UCSD-AML1 (cell line): Measurements from ENCODE around the gene CNNM1.
A peak's percentile ranks its signal among the peaks of the same experiment; 100 is the strongest.

Experiments
- DNase-seq: peaks from one replicate; lab custom pipeline; 2025; ENCODE audit not compliant: unreplicated experiment; lab: John Stamatoyannopoulos, UW

The CNNM1 gene

GRCh38 chr10:99412099-99412498 is 82.9 kb downstream of the CNNM1 start:
- no peak for DNase-seq

GRCh38 chr10:99418910-99419624 is 89.9 kb downstream of the CNNM1 start:
- no peak for DNase-seq

DNA sequence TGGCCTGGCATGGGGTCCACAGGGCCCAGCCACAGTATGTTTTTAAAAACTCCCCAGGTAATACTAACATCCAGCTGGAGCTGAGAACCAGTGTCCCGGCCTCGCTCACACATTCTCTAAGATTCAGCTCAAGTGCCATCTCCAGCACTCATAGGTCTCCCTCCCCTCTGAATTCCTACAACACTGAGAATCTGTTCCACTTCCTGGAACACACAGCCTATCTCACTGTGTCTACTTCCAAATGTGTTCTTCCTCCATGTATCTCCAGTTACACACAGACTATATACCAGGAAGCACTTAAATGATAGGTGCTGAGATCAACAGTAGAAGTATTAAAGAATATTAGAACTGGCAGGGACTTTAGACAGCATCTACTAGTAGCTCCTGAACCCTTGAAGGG is 90.5 kb downstream of the CNNM1 start:
- no peak for DNase-seq

GRCh38 chr10:99421233-99421739 is 92.1 kb downstream of the CNNM1 start:
- no peak for DNase-seq

DNA sequence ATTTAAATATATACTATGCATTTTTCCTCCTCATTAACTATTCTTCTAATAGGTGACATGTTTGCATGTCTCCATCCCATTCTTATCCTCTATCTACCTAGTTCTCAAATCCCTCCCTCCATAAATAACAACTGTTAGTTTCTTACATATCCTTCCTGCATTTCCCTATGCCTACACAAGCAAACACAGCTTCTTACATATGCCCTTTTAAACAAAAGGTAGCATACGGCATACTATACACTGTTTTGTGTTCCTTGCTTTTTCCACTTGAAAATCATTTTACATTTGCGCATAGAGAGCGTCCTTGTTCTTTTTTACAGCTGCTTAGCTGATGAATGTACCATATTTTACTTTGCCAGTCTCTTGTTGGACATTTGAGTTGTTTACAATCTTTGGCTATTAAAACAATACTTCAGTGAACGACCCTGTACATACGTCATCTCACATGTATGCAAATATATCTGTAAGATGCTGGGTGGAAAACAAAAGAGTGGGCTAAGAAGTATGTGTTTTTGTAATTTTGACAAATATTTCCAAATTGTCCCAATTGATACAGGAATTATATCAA is 93.5 kb downstream of the CNNM1 start:
- no peak for DNase-seq

- no peak for DNase-seq
These were observed 95.5 kb downstream of the CNNM1 start for GRCh38 chr10:99424656-99425055.

DNA sequence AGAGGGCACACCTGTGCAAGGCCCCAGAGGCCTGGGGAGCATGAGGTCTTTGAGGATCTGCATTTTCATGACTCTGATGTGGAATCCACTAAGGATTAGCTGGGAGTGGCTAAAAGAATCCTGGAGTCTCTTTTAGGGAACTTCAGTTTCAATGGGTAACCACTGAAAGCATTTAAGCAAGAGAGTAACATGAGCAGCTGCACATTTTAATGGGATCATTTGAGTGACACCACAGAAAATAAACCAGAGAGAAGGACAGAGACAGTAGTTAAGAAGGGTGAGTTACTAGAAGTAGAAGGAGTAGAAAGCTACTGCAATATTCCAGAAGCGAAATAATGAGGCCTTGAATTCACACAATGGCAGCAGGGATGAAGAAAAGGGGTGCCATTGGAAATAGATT is 96.0 kb downstream of the CNNM1 start:
- no peak for DNase-seq

DNA sequence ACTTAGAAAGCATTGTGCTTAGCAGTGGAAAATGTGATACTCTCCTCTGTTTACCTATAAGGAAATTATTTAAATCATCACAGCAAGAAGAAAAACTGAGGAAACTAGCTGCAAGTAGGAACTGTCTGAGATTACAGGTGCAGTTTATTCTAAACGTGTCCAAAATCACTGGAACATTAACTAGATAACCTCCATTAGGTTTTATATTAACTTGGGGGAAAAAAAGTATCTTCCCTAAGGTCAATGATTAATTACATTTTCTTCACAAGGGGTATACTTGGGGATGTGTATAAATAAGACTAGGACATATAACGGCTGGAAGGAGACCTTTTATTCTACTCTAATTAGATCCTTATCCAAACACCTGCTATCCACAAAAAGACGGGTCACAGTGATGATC is 97.5 kb downstream of the CNNM1 start:
- no peak for DNase-seq

GRCh38 chr10:99427566-99428190 is 98.5 kb downstream of the CNNM1 start:
- no peak for DNase-seq

- no peak for DNase-seq
These were observed 100.5 kb downstream of the CNNM1 start for GRCh38 chr10:99429517-99430095.

GRCh38 chr10:99430116-99430450 is 100.9 kb downstream of the CNNM1 start:
- DNase-seq, result no peak

- peak; percentile 93 for DNase-seq
These were observed 101.5 kb downstream of the CNNM1 start, which contains the start of gene GOT1 for GRCh38 chr10:99430451-99431189. Gene GOT1 (minus strand): TSS chr10:99430624. CDS start chr10:99430565, 59 bp downstream.

GRCh38 chr10:99431190-99431760 is 102.1 kb downstream of the CNNM1 start:
- DNase-seq, result peak; percentile 67

DNA sequence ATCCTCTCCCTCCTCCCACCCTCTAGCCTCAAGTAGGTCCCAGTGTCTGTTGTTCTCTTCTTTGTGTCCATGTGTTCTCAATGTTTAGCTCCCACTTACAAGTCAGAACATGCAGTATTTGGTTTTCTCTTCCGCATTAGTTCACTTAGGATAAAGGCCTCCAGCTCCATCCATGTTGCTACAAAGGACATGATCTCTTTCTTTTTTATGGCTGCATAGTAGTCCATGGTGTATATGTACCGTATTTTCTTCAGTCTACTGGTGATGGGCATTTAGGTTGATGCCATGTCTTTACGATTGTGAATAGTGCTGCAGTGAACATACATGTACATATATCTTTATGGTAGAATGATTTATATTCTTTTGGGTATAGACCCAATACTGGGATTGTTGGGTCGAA is 102.9 kb downstream of the CNNM1 start:
- DNase-seq, result no peak

DNA sequence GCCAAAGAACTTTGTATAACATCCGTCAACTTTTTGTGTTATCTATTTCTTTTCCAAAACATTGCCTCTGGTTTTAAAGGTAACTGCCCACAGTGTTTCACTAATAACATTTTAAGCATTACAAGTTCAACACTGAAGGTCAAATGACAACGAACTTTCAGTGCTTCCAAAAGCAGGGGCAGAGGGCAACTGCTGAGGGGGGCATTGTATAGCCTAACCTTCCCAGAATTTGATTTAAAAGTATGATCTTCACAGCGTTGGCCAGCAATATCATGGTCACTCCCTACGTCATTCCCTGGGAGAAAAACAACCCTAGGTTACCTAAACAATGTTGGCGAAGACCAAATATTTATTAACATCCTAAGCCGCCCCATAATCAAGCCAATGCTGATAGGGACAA is 103.7 kb downstream of the CNNM1 start:
- no peak for DNase-seq

- no peak for DNase-seq
These were observed 104.3 kb downstream of the CNNM1 start for GRCh38 chr10:99433378-99434020.

DNA sequence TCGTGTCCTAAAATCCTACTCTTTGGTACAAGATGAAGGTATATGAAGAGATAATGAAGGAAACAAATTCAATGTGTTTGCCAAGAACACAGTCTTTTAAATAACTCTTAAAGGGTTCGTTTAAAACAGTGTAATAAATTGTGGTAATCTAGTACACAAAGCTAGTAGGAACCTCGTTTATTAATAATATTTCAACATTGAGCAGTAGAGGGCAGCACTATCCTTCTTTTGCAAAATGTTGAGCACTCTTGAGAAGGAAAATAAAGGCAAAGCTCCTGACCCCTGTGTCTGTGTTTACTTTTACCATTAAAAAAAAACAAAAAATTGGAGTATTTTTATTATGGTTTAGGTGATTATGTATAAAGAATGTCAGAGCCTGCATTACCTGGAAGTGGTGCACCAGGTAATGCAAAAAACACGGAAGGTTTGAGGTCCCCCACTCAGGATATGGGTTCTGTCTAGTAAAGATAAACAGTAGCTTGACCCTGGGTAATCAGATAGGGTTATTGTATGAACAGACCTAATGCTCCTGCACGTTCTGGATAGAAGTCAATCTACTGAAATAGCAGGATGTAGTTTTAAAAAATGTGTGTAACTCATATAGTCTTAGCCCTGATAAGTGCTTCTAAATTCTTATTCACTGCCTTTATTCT is 107.0 kb downstream of the CNNM1 start:
- DNase-seq, result no peak

DNA sequence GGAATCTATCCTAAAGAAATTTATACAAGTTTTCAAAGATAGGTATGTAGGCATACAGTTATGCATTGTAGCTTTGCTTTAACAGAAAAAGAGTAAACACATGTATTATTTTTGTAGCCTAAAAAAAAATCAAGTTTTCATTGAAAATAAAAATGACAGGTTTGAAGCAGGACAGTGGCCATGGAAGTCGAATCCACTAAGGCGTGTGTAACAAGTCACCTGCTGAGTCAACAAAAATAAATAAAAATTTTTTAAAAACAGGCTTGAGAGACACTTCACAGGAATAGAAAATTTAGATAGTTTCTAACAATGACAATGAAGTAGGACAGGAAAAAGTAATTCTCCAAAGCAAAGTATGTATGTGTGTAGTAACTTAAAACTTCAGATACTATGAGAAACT is 109.7 kb downstream of the CNNM1 start:
- DNase-seq, result no peak

DNA sequence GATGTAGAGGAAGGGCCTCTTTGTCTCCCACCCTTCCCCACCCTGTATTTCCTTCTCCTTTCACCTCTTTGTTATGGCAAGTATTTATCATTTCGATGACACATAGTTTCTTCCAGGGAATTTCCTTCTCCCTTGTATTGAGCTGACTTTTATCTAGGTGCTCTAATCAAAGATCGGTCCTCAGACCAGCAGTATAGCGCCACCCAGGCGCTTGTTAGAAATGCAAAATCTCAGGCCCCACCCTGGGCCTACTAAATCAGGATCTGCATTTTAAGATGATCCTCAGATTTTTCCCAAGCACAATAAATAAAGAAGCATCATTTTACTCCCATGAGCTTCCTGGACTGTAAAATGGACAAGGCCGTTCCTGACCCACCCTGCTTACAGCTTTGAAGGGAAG is 113.2 kb downstream of the CNNM1 start:
- DNase-seq, result no peak

GRCh38 chr10:99443500-99443899 is 114.3 kb downstream of the CNNM1 start:
- no peak for DNase-seq
